Nephron progenitor cell (in vitro differentiated cells): ENCODE data around the gene GLUL.

ENCODE experiments used
- DNase-seq: peaks from one replicate; pipeline ENCODE4 v3.0.0; 2021
- H3K27ac Mint-ChIP-seq: 2 replicates; pipeline ENCODE4 v1.8.0; 2021; ENCODE audit warnings: mild to moderate bottlenecking, moderate library complexity, mixed read lengths
- H3K27me3 Mint-ChIP-seq: 2 replicates; pipeline ENCODE4 v1.8.0; 2021; ENCODE audit warnings: mild to moderate bottlenecking, low read depth, mixed read lengths; ENCODE audit not compliant: poor library complexity
- H3K36me3 Mint-ChIP-seq: 2 replicates; pipeline ENCODE4 v1.8.0; 2021; ENCODE audit warnings: low read depth, mixed read lengths
- H3K4me1 Mint-ChIP-seq: 2 replicates; pipeline ENCODE4 v1.8.0; 2021; ENCODE audit warnings: mixed read lengths
- H3K4me3 Mint-ChIP-seq: 2 replicates; pipeline ENCODE4 v1.8.0; 2021; ENCODE audit warnings: mild to moderate bottlenecking, moderate library complexity, mixed read lengths
- H3K9me3 Mint-ChIP-seq: 2 replicates; pipeline ENCODE4 v1.8.0; 2021; ENCODE audit warnings: mild to moderate bottlenecking, moderate library complexity, mixed read lengths
- CTCF ChIP-seq: fragments of 200-600 bp; sonication (generic); IDR thresholded peaks from 2 replicates; pipeline ENCODE4 v1.5.0; 2021; ENCODE audit warnings: antibody characterized with exemption

GLUL gene

GRCh38 chr1:182404781-182405180, 13.2 kb upstream of the GLUL start:
- H3K27ac Mint-ChIP-seq, result no peak overlapping the region
- TF ChIP-seq CTCF, result no peak
- DNase-seq, result no peak
- no peaks in the 10 kb centered on the region for H3K27me3 Mint-ChIP-seq
- peaks cover 23% of the 10 kb centered on the region for H3K4me1 Mint-ChIP-seq
- no peaks in the 10 kb centered on the region for H3K36me3 Mint-ChIP-seq
- H3K9me3 Mint-ChIP-seq, result peaks cover 24% of the 10 kb centered on the region
- no peak overlapping the region for H3K4me3 Mint-ChIP-seq

GRCh38 chr1:182400567-182400966, 9.0 kb upstream of the GLUL start, which contains the start of gene TEDDM1:
TEDDM1 (minus strand) TSS chr1:182400667; CDS start chr1:182400485, 182 bp downstream.
- H3K27me3 Mint-ChIP-seq, result no peaks in the 10 kb centered on the region
- no peak within 1 kb of the TSS for H3K27ac Mint-ChIP-seq
- H3K9me3 Mint-ChIP-seq, result peaks cover 14% of the 10 kb centered on the region
- no peaks in the 10 kb centered on the region for H3K36me3 Mint-ChIP-seq
- H3K4me3 Mint-ChIP-seq, result no peak within 1 kb of the TSS
- no peak for TF ChIP-seq CTCF
- no peak for DNase-seq
- H3K4me1 Mint-ChIP-seq, result peaks cover 28% of the 10 kb centered on the region

GRCh38 chr1:182397653-182398393, 6.2 kb upstream of the GLUL start:
- no peak for DNase-seq
- H3K4me1 Mint-ChIP-seq, result peaks cover 46% of the 10 kb centered on the region
- H3K9me3 Mint-ChIP-seq, result no peaks in the 10 kb centered on the region
- no peaks in the 10 kb centered on the region for H3K27me3 Mint-ChIP-seq
- no peak overlapping the region for H3K27ac Mint-ChIP-seq
- no peaks in the 10 kb centered on the region for H3K36me3 Mint-ChIP-seq
- TF ChIP-seq CTCF, result no peak
- H3K4me3 Mint-ChIP-seq, result no peak overlapping the region

- Mint-ChIP-seq H3K36me3 (no peaks in the 10 kb centered on the region), H3K27me3 (peaks cover 3% of the 10 kb centered on the region), H3K4me3 (no peak overlapping the region)
Measured at GRCh38 chr1:182395906-182396305, 4.3 kb upstream of the GLUL start.

GRCh38 chr1:182394055-182394775, 2.6 kb upstream of the GLUL start:
- DNase-seq, result no peak
- no peak overlapping the region for H3K4me3 Mint-ChIP-seq

More at GRCh38 chr1:182395906-182396305, 4.3 kb upstream of the GLUL start:
- no peaks in the 10 kb centered on the region for H3K9me3 Mint-ChIP-seq
- no peak for TF ChIP-seq CTCF
- no peak for DNase-seq
- H3K27ac Mint-ChIP-seq, result no peak overlapping the region
- peaks cover 51% of the 10 kb centered on the region for H3K4me1 Mint-ChIP-seq

More at GRCh38 chr1:182394055-182394775, 2.6 kb upstream of the GLUL start:
- H3K36me3 Mint-ChIP-seq, result peaks cover 12% of the 10 kb centered on the region
- no peaks in the 10 kb centered on the region for H3K9me3 Mint-ChIP-seq
- H3K4me1 Mint-ChIP-seq, result peaks cover 63% of the 10 kb centered on the region
- TF ChIP-seq CTCF, result no peak
- H3K27me3 Mint-ChIP-seq, result peaks cover 3% of the 10 kb centered on the region
- H3K27ac Mint-ChIP-seq, result no peak overlapping the region
